Keratinocyte (primary cell): ENCODE data around the gene TDRD9. TPM values are rescaled to one million over a fixed set of nuclear protein-coding genes. Genes with fewer than 3 reads are reported as not detected.

Experiments used
- DNase-seq: peaks from one replicate; pipeline ENCODE4 v3.0.0-alpha.2; 2011; ENCODE audit warnings: low read depth, missing footprints, low spot score
- FAIRE-seq: peaks from 2 replicates; lab custom pipeline; 2011; peaks lifted over from hg19 to GRCh38; lab: Jason Lieb, UNC
- H2AFZ ChIP-seq: 2 replicates; pipeline ENCODE4 v1.6.0; 2012; ENCODE audit warnings: low read length, control low read depth, inconsistent platforms; ENCODE audit not compliant: control insufficient read depth
- H3K27ac ChIP-seq: 2 replicates; pipeline ENCODE4 v1.5.1; 2011; ENCODE audit warnings: low read length; ENCODE audit not compliant: control insufficient read depth, insufficient read depth
- H3K27me3 ChIP-seq: 3 replicates; pipeline ENCODE4 v1.6.0; 2011; ENCODE audit warnings: low read length; ENCODE audit not compliant: control insufficient read depth, insufficient read depth; ENCODE audit errors: extremely low read depth
- H3K36me3 ChIP-seq, 2 experiments: 2 replicates in 1 of 2; 3 replicates in 1 of 2; pipeline ENCODE4 v1.5.1; 2011; ENCODE audit warnings: low read length in 2 of 2, mild to moderate bottlenecking in 1 of 2; ENCODE audit not compliant: control insufficient read depth in 2 of 2, insufficient read depth in 2 of 2; ENCODE audit errors: extremely low read depth in 1 of 2
- H3K4me1 ChIP-seq: 3 replicates; pipeline ENCODE4 v1.5.1; 2011; ENCODE audit warnings: low read length; ENCODE audit not compliant: control insufficient read depth, insufficient read depth; ENCODE audit errors: extremely low read depth
- H3K4me2 ChIP-seq: 3 replicates; pipeline ENCODE4 v1.6.0; 2011; ENCODE audit warnings: low read depth, low read length; ENCODE audit not compliant: control insufficient read depth, insufficient read depth; ENCODE audit errors: extremely low read depth
- H3K4me3 ChIP-seq, 3 experiments: fragments of 200-600 bp in 1 of 3; sonication (generic) in 1 of 3; 2 replicates in 2 of 3; 3 replicates in 1 of 3; pipeline ENCODE4 v1.5.1; 2011 to 2016; ENCODE audit warnings: low read length in 3 of 3, mild to moderate bottlenecking in 3 of 3, control low read depth in 2 of 3, inconsistent platforms in 1 of 3, low read depth in 1 of 3, mixed read lengths in 1 of 3, mixed run types in 1 of 3, moderate library complexity in 1 of 3; ENCODE audit not compliant: control insufficient read depth in 2 of 3, insufficient read depth in 2 of 3; ENCODE audit errors: extremely low read depth in 1 of 3
- H3K79me2 ChIP-seq: 2 replicates; pipeline ENCODE4 v1.6.0; 2012; ENCODE audit warnings: low read length; ENCODE audit not compliant: control insufficient read depth, insufficient read depth
- H3K9ac ChIP-seq: 3 replicates; pipeline ENCODE4 v1.6.0; 2011; ENCODE audit warnings: low read length; ENCODE audit not compliant: control insufficient read depth, insufficient read depth; ENCODE audit errors: extremely low read depth
- H3K9me1 ChIP-seq: 3 replicates; pipeline ENCODE4 v1.6.0; 2011; ENCODE audit warnings: low read length; ENCODE audit not compliant: control insufficient read depth, insufficient read depth; ENCODE audit errors: extremely low read depth
- H3K9me3 ChIP-seq: 2 replicates; pipeline ENCODE4 v1.5.1; 2012; ENCODE audit warnings: low read depth, low read length; ENCODE audit not compliant: control insufficient read depth
- H4K20me1 ChIP-seq: 3 replicates; pipeline ENCODE4 v1.6.0; 2011; ENCODE audit warnings: low read length; ENCODE audit not compliant: control insufficient read depth, insufficient read depth; ENCODE audit errors: extremely low read depth
- EZH2 ChIP-seq: IDR thresholded peaks from one replicate; pipeline ENCODE4 v1.6.1; 2012; ENCODE audit warnings: inconsistent platforms, mild to moderate bottlenecking, low read length, moderate library complexity
- dilution Hi-C: fragments of 300-500 bp; cut with MboI; formaldehyde crosslinking; loops from one replicate; pipeline ENCODE4 v1.7.0; 2020; ENCODE audit warnings: low sequenced_read_pairs; ENCODE audit not compliant: extremely low pct_ligation_motif_present
- polyA plus RNA-seq, 5 experiments: library from polyadenylated mRNA; depleted of rRNA in 3 of 5; stranded (reverse) in 3 of 5; stranded (forward) in 1 of 5; unstranded in 1 of 5; fragments of >200 nt; gene quantifications; 1 replicate in 1 of 5; 2 replicates in 3 of 5; 3 replicates in 1 of 5; pipeline versions ENCODE4 v1.2.1 to v1.2.3, GENCODE V29; 2011 to 2012; ENCODE audit warnings: missing spikeins in 2 of 5, low read depth in 1 of 5, low replicate concordance in 1 of 5
- TF ChIP-seq, protein P1 (sequence below), 3 experiments: IDR thresholded peaks in 1 of 3; conservative IDR thresholded peaks in 1 of 3; optimal IDR thresholded peaks in 1 of 3; 2 replicates in 2 of 3; 3 replicates in 1 of 3; pipeline versions ENCODE3 to v1.5.1; 2011; ENCODE audit warnings: low read length in 3 of 3, mild to moderate bottlenecking in 3 of 3, moderate library complexity in 2 of 3, control low read depth in 1 of 3, inconsistent platforms in 1 of 3; ENCODE audit not compliant: insufficient read depth in 2 of 3; ENCODE audit errors: extremely low read depth in 1 of 3

Gene TDRD9
- polyA plus RNA-seq, 1 donor (not counting 4 experiments of a cell fraction or from before 2014, with no cell fraction given), result 0.10 TPM

DNA sequence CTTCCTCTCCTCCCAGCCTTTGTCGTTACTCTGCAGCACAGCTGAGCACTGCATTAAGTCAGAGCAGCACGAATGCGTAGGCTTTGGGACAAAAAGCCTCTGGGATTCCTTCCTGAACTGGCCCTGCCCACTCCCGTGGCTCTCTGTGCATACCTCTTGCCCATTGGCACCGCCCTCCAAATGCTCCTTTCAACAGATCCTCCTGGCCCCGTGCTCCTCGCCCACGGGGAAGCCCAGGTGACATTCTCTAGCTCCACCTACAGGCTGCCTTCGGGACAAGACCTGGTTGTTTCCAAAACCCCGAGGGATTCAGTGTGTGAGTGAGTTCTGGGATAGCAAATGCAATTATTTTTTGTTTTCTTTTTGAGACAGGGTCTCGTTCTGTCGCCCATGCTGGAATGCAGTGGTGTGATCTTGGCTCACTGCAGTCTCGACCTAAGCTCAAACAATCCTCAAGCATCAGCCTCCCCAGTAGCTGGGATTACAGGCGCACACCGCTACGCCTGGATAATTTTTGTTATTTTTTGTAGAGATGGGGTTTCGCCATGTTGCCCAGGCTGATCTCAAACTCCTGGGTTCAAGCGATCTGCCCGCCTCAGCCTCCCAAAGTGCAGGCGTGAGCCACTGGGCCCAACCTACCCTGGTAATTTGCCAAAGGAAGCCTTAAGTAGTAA is 17.9 kb upstream of the TDRD9 start:
- TF ChIP-seq, protein P1, sequence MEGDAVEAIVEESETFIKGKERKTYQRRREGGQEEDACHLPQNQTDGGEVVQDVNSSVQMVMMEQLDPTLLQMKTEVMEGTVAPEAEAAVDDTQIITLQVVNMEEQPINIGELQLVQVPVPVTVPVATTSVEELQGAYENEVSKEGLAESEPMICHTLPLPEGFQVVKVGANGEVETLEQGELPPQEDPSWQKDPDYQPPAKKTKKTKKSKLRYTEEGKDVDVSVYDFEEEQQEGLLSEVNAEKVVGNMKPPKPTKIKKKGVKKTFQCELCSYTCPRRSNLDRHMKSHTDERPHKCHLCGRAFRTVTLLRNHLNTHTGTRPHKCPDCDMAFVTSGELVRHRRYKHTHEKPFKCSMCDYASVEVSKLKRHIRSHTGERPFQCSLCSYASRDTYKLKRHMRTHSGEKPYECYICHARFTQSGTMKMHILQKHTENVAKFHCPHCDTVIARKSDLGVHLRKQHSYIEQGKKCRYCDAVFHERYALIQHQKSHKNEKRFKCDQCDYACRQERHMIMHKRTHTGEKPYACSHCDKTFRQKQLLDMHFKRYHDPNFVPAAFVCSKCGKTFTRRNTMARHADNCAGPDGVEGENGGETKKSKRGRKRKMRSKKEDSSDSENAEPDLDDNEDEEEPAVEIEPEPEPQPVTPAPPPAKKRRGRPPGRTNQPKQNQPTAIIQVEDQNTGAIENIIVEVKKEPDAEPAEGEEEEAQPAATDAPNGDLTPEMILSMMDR (optimal IDR thresholded peaks at IDR 0.05 in 1 of 3, IDR thresholded peaks at IDR 0.05 in 1 of 3, conservative IDR thresholded peaks at IDR 0.05 in 1 of 3; ENCODE audit: extremely low read depth in 1 of 3, insufficient read depth in 2 of 3, low read length in 3 of 3), result peak; percentile 85 to 89 (median 86)
- no peak for TF ChIP-seq EZH2
- FAIRE-seq (peak; percentile 94), DNase-seq (peak; percentile 82)
- Histone ChIP-seq H3K9me3 (no peaks in the 10 kb centered on the region), H3K27me3 (no peaks in the 10 kb centered on the region), H3K4me1 (peaks cover 6% of the 10 kb centered on the region), H3K4me3 (peak overlapping the region in 1 of 3 experiments; percentile 17), H2AFZ (peak overlapping the region; percentile 31), H3K9ac (peak overlapping the region; percentile 8), H3K79me2 (no peaks in the 10 kb centered on the region), H3K36me3 (peaks cover 4 to 13% of the 10 kb centered on the region in 2 experiments), H3K4me2 (peak overlapping the region; percentile 39), H4K20me1 (no peaks in the 10 kb centered on the region), H3K9me1 (no peaks in the 10 kb centered on the region), H3K27ac (peak overlapping the region; percentile 2)
- dilution Hi-C loops, result no loop called here

DNA sequence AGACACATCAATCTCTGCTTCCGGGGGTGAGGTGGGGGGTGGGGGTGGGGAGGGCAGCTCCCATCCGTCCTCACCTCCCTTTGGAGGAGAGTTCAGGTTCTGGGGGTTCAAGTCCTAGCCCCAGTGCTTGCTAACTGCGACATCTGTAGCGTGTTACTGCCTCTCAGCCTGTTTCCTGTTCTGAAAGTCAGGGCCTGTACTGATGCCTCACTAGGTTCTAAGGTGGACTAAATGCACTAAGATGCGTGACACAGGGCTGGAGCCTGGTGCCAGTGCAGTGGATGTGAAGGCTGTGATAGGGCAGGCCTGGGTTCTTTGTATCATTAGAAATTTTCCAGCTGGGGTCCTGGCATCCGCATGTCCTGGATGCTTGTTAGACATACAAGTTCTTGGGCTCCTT is 17.3 kb upstream of the TDRD9 start:
- dilution Hi-C loops, result no loop called here
- Histone ChIP-seq H3K9me1 (no peaks in the 10 kb centered on the region), H2AFZ (no peak overlapping the region), H4K20me1 (no peaks in the 10 kb centered on the region), H3K27me3 (no peaks in the 10 kb centered on the region), H3K9me3 (no peaks in the 10 kb centered on the region), H3K79me2 (peaks cover 5% of the 10 kb centered on the region), H3K4me1 (peaks cover 6% of the 10 kb centered on the region), H3K27ac (no peak overlapping the region), H3K4me2 (no peak overlapping the region), H3K4me3 (no peak overlapping the region), H3K36me3 (peaks cover 4 to 14% of the 10 kb centered on the region in 2 experiments), H3K9ac (no peak overlapping the region)
- no peak for DNase-seq
- no peak for FAIRE-seq
- TF ChIP-seq, protein P1 (optimal IDR thresholded peaks at IDR 0.05 in 1 of 3, IDR thresholded peaks at IDR 0.05 in 1 of 3, conservative IDR thresholded peaks at IDR 0.05 in 1 of 3; ENCODE audit: extremely low read depth in 1 of 3, insufficient read depth in 2 of 3, low read length in 3 of 3), result no peak
- no peak for TF ChIP-seq EZH2
